GM23338 (cell line): ENCODE results near the gene MBD3L5. TPM values are rescaled to one million over a fixed set of nuclear protein-coding genes. Genes with fewer than 3 reads are reported as not detected.
"Not testable (repeated sequence)": the region's sequence is repeated elsewhere in the genome, so short reads cannot be mapped to it uniquely, and the experiment has no call there.

Experiments used
- ATAC-seq: fragments of 200-7000 bp; cut with Tn5 transposase; 3 replicates; pipeline ENCODE4 v1.9.1; 2020
- DNase-seq: peaks from one replicate; pipeline ENCODE4 v3.0.0-alpha.2; 2015; ENCODE audit warnings: low spot score
- H2AFZ ChIP-seq: fragments of 200-600 bp; sonication (generic); 2 replicates; pipeline ENCODE4 v1.8.0; 2016; ENCODE audit warnings: antibody characterized with exemption, mild to moderate bottlenecking, moderate library complexity
- H3F3A ChIP-seq: fragments of 200-600 bp; sonication (generic); replicated peaks from 2 replicates; pipeline ENCODE4 v1.8.0; 2017; ENCODE audit warnings: antibody characterized with exemption, mixed run types, low read depth
- H3K27ac ChIP-seq: fragments of 200-600 bp; sonication (generic); 2 replicates; pipeline ENCODE4 v1.6.1; 2016; ENCODE audit warnings: low read depth
- H3K27me3 ChIP-seq: fragments of 200-600 bp; sonication (generic); 2 replicates; pipeline ENCODE4 v1.8.0; 2016; ENCODE audit warnings: mild to moderate bottlenecking, mixed run types, moderate library complexity; ENCODE audit not compliant: insufficient read depth
- H3K36me3 ChIP-seq: fragments of 200-600 bp; sonication (generic); 2 replicates; pipeline ENCODE4 v1.8.0; 2016; ENCODE audit warnings: mild to moderate bottlenecking; ENCODE audit not compliant: insufficient read depth
- H3K4me1 ChIP-seq: fragments of 200-600 bp; sonication (generic); 2 replicates; pipeline ENCODE4 v1.8.0; 2016; ENCODE audit warnings: mild to moderate bottlenecking, moderate library complexity; ENCODE audit not compliant: insufficient read depth
- H3K4me2 ChIP-seq: fragments of 200-600 bp; sonication (generic); 2 replicates; pipeline ENCODE4 v1.7.1; 2017; ENCODE audit warnings: mixed run types
- H3K4me3 ChIP-seq: fragments of 200-600 bp; sonication (generic); 2 replicates; pipeline ENCODE4 v1.6.1; 2016; ENCODE audit warnings: mixed run types
- H3K79me2 ChIP-seq: fragments of 200-600 bp; sonication (generic); replicated peaks from 2 replicates; pipeline ENCODE4 v1.8.0; 2017; ENCODE audit warnings: mild to moderate bottlenecking; ENCODE audit not compliant: insufficient read depth
- H3K9me2 ChIP-seq: fragments of 200-600 bp; sonication (generic); 2 replicates; pipeline ENCODE4 v1.8.0; 2017; ENCODE audit not compliant: insufficient read depth
- H4K20me1 ChIP-seq: fragments of 200-600 bp; sonication (generic); replicated peaks from 2 replicates; pipeline ENCODE4 v1.8.0; 2017; ENCODE audit warnings: mild to moderate bottlenecking; ENCODE audit not compliant: insufficient read depth
- H3K27ac Mint-ChIP-seq: 2 replicates; pipeline ENCODE4 v1.8.0; 2020; ENCODE audit warnings: inconsistent platforms, mild to moderate bottlenecking, moderate library complexity, mixed read lengths
- H3K27me3 Mint-ChIP-seq: 3 replicates; pipeline ENCODE4 v1.8.0; 2022; ENCODE audit warnings: low read depth, mild to moderate bottlenecking, moderate library complexity, mixed read lengths, inconsistent platforms; ENCODE audit not compliant: insufficient read depth, poor library complexity
- H3K36me3 Mint-ChIP-seq: 3 replicates; pipeline ENCODE4 v1.8.0; 2021; ENCODE audit warnings: low read depth, mild to moderate bottlenecking, inconsistent platforms, moderate library complexity, mixed read lengths
- H3K4me1 Mint-ChIP-seq: 3 replicates; pipeline ENCODE4 v1.8.0; 2020; ENCODE audit warnings: mild to moderate bottlenecking, inconsistent platforms, mixed read lengths
- H3K4me3 Mint-ChIP-seq: 3 replicates; pipeline ENCODE4 v1.8.0; 2021; ENCODE audit warnings: moderate library complexity, mild to moderate bottlenecking, inconsistent platforms, mixed read lengths
- H3K9me3 Mint-ChIP-seq: 3 replicates; pipeline ENCODE4 v1.8.0; 2020; ENCODE audit warnings: moderate library complexity, mild to moderate bottlenecking, inconsistent platforms, mixed read lengths
- CREB1 ChIP-seq: fragments of 250-450 bp; sonication (Bioruptor Pico); IDR thresholded peaks from 2 replicates; pipeline ENCODE4 v1.5.0; 2020; ENCODE audit warnings: low read depth, mild to moderate bottlenecking, moderate library complexity
- ETS1 ChIP-seq: IDR thresholded peaks from 2 replicates; pipeline ENCODE4 v1.6.1; 2016; ENCODE audit warnings: antibody characterized with exemption
- EZH2 ChIP-seq: fragments of 200-600 bp; sonication (generic); IDR thresholded peaks from one replicate; pipeline ENCODE4 v1.8.0; 2017; ENCODE audit warnings: antibody characterized with exemption, mild to moderate bottlenecking, low read depth; ENCODE audit not compliant: unreplicated experiment
- EZH2phosphoT487 ChIP-seq: fragments of 200-600 bp; sonication (generic); IDR thresholded peaks from one replicate; pipeline ENCODE4 v1.8.1; 2018; ENCODE audit warnings: antibody characterized with exemption; ENCODE audit not compliant: unreplicated experiment
- JUNB ChIP-seq: IDR thresholded peaks from one replicate; pipeline ENCODE4 v1.6.1; 2016; ENCODE audit warnings: antibody characterized with exemption; ENCODE audit not compliant: unreplicated experiment
- NANOG ChIP-seq: IDR thresholded peaks from 2 replicates; pipeline ENCODE4 v1.6.1; 2016; ENCODE audit warnings: antibody characterized with exemption, borderline replicate concordance
- POLR2AphosphoS5 ChIP-seq: IDR thresholded peaks from 2 replicates; pipeline ENCODE4 v1.6.1; 2016; ENCODE audit warnings: antibody characterized with exemption, low read depth
- STAT1 ChIP-seq: IDR thresholded peaks from one replicate; pipeline ENCODE4 v1.6.1; 2016; ENCODE audit warnings: antibody characterized with exemption; ENCODE audit not compliant: unreplicated experiment
- ZNF114 ChIP-seq: fragments of 250-450 bp; sonication (Bioruptor Pico); IDR thresholded peaks from 2 replicates; pipeline ENCODE4 v1.5.0; 2020; ENCODE audit warnings: mild to moderate bottlenecking, moderate library complexity
- ZNF331 ChIP-seq: fragments of 250-450 bp; sonication (Bioruptor Pico); IDR thresholded peaks from 2 replicates; pipeline ENCODE4 v1.5.0; 2020; ENCODE audit warnings: low read depth, mild to moderate bottlenecking, moderate library complexity
- polyA plus RNA-seq: library from polyadenylated mRNA; unstranded; fragments of >200 nt; fragmentation: Nextera tagmentation; extraction: Ambion mirVana; gene quantifications from 2 replicates; pipeline ENCODE4 v1.2.1, GENCODE V29; 2016
- total RNA-seq: library from RNA; depleted of rRNA; stranded (reverse); fragments of >200 nt; shearing (Covaris generic); gene quantifications from 2 replicates; pipeline ENCODE4 v1.2.3, GENCODE V29; 2014
- TF ChIP-seq, protein P1 (sequence below), 2 experiments: fragments of 200-600 bp in 1 of 2; sonication (generic) in 1 of 2; conservative IDR thresholded peaks; 2 replicates each; pipeline versions ENCODE4 v1.5.1 to v1.6.1; 2016 to 2017; ENCODE audit warnings: antibody characterized with exemption in 2 of 2, low read depth in 2 of 2, mild to moderate bottlenecking in 2 of 2, moderate library complexity in 1 of 2
- TF ChIP-seq, protein P2 (sequence below): IDR thresholded peaks from one replicate; pipeline ENCODE4 v1.6.1; 2018; ENCODE audit warnings: antibody characterized with exemption; ENCODE audit not compliant: unreplicated experiment

Gene MBD3L5
- total and polyA plus RNA-seq, 2 experiments from 2014 or later = not detected

GRCh38 chr19:7013678-7014077, 16.7 kb upstream of the MBD3L5 start (continued):
- TF ChIP-seq, protein P1, sequence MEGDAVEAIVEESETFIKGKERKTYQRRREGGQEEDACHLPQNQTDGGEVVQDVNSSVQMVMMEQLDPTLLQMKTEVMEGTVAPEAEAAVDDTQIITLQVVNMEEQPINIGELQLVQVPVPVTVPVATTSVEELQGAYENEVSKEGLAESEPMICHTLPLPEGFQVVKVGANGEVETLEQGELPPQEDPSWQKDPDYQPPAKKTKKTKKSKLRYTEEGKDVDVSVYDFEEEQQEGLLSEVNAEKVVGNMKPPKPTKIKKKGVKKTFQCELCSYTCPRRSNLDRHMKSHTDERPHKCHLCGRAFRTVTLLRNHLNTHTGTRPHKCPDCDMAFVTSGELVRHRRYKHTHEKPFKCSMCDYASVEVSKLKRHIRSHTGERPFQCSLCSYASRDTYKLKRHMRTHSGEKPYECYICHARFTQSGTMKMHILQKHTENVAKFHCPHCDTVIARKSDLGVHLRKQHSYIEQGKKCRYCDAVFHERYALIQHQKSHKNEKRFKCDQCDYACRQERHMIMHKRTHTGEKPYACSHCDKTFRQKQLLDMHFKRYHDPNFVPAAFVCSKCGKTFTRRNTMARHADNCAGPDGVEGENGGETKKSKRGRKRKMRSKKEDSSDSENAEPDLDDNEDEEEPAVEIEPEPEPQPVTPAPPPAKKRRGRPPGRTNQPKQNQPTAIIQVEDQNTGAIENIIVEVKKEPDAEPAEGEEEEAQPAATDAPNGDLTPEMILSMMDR (conservative IDR thresholded peaks at IDR 0.05; ENCODE audit: low read depth in 2 of 2) = no peak
- TF ChIP-seq POLR2AphosphoS5 (no peak), EZH2 (no peak), ZNF331 (CRISPR knock-in tag) (no peak), CREB1 (no peak), JUNB (no peak), NANOG (no peak), ZNF114 (CRISPR knock-in tag) (no peak), EZH2phosphoT487 (no peak), STAT1 (no peak)
- TF ChIP-seq, protein P2, sequence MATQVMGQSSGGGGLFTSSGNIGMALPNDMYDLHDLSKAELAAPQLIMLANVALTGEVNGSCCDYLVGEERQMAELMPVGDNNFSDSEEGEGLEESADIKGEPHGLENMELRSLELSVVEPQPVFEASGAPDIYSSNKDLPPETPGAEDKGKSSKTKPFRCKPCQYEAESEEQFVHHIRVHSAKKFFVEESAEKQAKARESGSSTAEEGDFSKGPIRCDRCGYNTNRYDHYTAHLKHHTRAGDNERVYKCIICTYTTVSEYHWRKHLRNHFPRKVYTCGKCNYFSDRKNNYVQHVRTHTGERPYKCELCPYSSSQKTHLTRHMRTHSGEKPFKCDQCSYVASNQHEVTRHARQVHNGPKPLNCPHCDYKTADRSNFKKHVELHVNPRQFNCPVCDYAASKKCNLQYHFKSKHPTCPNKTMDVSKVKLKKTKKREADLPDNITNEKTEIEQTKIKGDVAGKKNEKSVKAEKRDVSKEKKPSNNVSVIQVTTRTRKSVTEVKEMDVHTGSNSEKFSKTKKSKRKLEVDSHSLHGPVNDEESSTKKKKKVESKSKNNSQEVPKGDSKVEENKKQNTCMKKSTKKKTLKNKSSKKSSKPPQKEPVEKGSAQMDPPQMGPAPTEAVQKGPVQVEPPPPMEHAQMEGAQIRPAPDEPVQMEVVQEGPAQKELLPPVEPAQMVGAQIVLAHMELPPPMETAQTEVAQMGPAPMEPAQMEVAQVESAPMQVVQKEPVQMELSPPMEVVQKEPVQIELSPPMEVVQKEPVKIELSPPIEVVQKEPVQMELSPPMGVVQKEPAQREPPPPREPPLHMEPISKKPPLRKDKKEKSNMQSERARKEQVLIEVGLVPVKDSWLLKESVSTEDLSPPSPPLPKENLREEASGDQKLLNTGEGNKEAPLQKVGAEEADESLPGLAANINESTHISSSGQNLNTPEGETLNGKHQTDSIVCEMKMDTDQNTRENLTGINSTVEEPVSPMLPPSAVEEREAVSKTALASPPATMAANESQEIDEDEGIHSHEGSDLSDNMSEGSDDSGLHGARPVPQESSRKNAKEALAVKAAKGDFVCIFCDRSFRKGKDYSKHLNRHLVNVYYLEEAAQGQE = no peak

GRCh38 chr19:7018828-7019227, 11.6 kb upstream of the MBD3L5 start:
- no peaks in the 10 kb centered on the region for H3K4me1 Mint-ChIP-seq
- peaks cover 46% of the 10 kb centered on the region for H3K9me3 Mint-ChIP-seq
- no peak overlapping the region for H3K27ac ChIP-seq

GRCh38 chr19:7021331-7021730, 9.0 kb upstream of the MBD3L5 start, which contains the start of gene MBD3L2B:
Gene MBD3L2B (minus strand): TSS chr19:7021431. CDS start chr19:7021397, 34 bp downstream.
- not testable (repeated sequence) for H3K4me2 ChIP-seq, H3F3A ChIP-seq, DNase-seq, H2AFZ ChIP-seq, H3K27me3 ChIP-seq, H3K4me3 ChIP-seq, H3K27me3 Mint-ChIP-seq, H4K20me1 ChIP-seq, H3K9me2 ChIP-seq, H3K4me3 Mint-ChIP-seq, H3K79me2 ChIP-seq, H3K27ac Mint-ChIP-seq, H3K27ac ChIP-seq, H3K4me1 ChIP-seq, H3K36me3 ChIP-seq, H3K4me1 Mint-ChIP-seq, ATAC-seq
- H3K36me3 Mint-ChIP-seq = peaks cover 13% of the 10 kb centered on the region; the same call in 1 of the 3 replicates
- peaks cover 22% of the 10 kb centered on the region for H3K9me3 Mint-ChIP-seq

More at GRCh38 chr19:7018828-7019227, 11.6 kb upstream of the MBD3L5 start:
- Mint-ChIP-seq H3K36me3 (peaks cover 17% of the 10 kb centered on the region; the same call in 1 of the 3 replicates), H3K27me3 (no peaks in the 10 kb centered on the region), H3K27ac (no peak overlapping the region), H3K4me3 (no peak overlapping the region)
- no peaks in the 10 kb centered on the region for H3K9me2 ChIP-seq
- H3K4me1 ChIP-seq = no peaks in the 10 kb centered on the region
- H3K4me3 ChIP-seq = no peak overlapping the region
- H3K27me3 ChIP-seq = no peaks in the 10 kb centered on the region
- peaks cover 6% of the 10 kb centered on the region; the same call in 1 of the 2 replicates for H3K36me3 ChIP-seq
- DNase-seq (no peak), ATAC-seq (no peak)
- TF ChIP-seq CREB1 = no peak
- no peak for TF ChIP-seq ZNF331 (CRISPR knock-in tag)
- no peak for TF ChIP-seq ETS1
- no peak for TF ChIP-seq ZNF114 (CRISPR knock-in tag)
- H3K79me2 ChIP-seq = no peaks in the 10 kb centered on the region
- H2AFZ ChIP-seq = no peak overlapping the region
- no peaks in the 10 kb centered on the region for H3F3A ChIP-seq
- H4K20me1 ChIP-seq = no peaks in the 10 kb centered on the region
- no peak overlapping the region for H3K4me2 ChIP-seq

GRCh38 chr19:7028790-7029189, 1.6 kb upstream of the MBD3L5 start:
- H3K4me3 Mint-ChIP-seq, H3K36me3 ChIP-seq, H3K27me3 ChIP-seq, H3K9me3 Mint-ChIP-seq, H3K4me2 ChIP-seq, H3K79me2 ChIP-seq, H3K27ac Mint-ChIP-seq, H3K4me1 ChIP-seq, H3K27ac ChIP-seq, H3K9me2 ChIP-seq, H3K4me3 ChIP-seq, H3K36me3 Mint-ChIP-seq, H3K4me1 Mint-ChIP-seq, H3K27me3 Mint-ChIP-seq, H2AFZ ChIP-seq, H3F3A ChIP-seq, ATAC-seq, H4K20me1 ChIP-seq, DNase-seq: not testable (repeated sequence)
